Muscle layer of colon (tissue), 2 donors: ENCODE results near the gene NTF4.

ENCODE experiments used
- H3K27ac ChIP-seq: one replicate; pipeline ENCODE4 v1.7.0; 2013; ENCODE audit warnings: low read depth, mild to moderate bottlenecking, low read length, moderate library complexity
- H3K27me3 ChIP-seq, 2 donors: one replicate each; pipeline ENCODE4 v1.7.0; 2013; ENCODE audit warnings: low read length in 2 of 2, mild to moderate bottlenecking in 2 of 2; ENCODE audit not compliant: insufficient read depth in 2 of 2, control insufficient read depth in 1 of 2
- H3K36me3 ChIP-seq: one replicate; pipeline ENCODE4 v1.7.0; 2013; ENCODE audit warnings: mild to moderate bottlenecking, low read length; ENCODE audit not compliant: insufficient read depth
- H3K4me1 ChIP-seq: one replicate; pipeline ENCODE4 v1.7.0; 2013; ENCODE audit warnings: mild to moderate bottlenecking, low read length; ENCODE audit not compliant: insufficient read depth
- H3K4me3 ChIP-seq, 2 donors: one replicate each; pipeline ENCODE4 v1.7.0; 2013; ENCODE audit warnings: low read length in 2 of 2, low read depth in 1 of 2, mild to moderate bottlenecking in 1 of 2, moderate library complexity in 1 of 2
- H3K9ac ChIP-seq: one replicate; pipeline ENCODE4 v1.7.0; 2013; ENCODE audit warnings: low read length
- H3K9me3 ChIP-seq: one replicate; pipeline ENCODE4 v1.7.0; 2013; ENCODE audit warnings: mild to moderate bottlenecking, low read length
- donor health status: abdominal sarcoma.
- donor health status: Adenocarcinoma of cecum.

NTF4 gene

DNA sequence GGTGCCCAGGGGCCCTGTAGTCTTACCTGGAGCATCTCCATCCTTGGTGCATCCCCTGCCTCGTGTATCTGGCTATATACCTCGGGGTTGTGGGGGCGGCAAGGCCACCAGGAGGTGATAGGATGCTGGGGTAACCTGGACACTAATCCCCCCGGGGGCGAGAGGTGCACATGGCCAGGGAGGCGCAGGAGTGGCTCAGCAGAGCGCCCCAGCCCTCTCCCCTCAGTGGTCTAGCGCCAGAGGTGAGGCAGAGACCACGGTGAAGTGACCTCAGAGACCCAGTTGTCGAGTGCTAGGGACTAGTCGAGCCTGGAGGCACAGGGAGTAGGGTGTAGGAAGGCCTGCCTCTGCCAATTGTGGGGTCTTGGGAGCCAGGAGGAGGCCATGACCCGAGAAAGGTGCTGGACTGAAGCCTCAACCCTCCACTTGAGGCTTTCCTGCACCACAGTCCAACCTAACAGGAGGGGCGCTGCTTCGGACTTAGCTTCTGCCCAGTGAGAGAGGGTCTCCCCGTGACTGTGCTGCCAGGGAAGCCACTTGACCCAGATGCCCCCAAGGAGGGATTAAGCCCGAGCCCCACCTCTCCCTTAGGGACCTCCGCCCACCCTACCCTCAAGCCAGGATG lies 47.5 kb downstream of the NTF4 start, which contains the start of gene LHB:
Gene LHB (minus strand): TSS at position 51 of the 625 bp plus-strand sequence. CDS start 10 bp downstream, at position 41.
- no peaks in the 10 kb centered on the region for H3K9me3 ChIP-seq
- H3K27me3 ChIP-seq: peaks cover 0 to 37% of the 10 kb centered on the region in 2 donors
- H3K4me3 ChIP-seq: peak within 1 kb of the TSS; percentile 53 to 64
- H3K9ac ChIP-seq: no peak within 1 kb of the TSS
- H3K27ac ChIP-seq: no peak within 1 kb of the TSS
- H3K4me1 ChIP-seq: no peaks in the 10 kb centered on the region
- H3K36me3 ChIP-seq: peaks cover 10% of the 10 kb centered on the region

- H3K4me1 ChIP-seq: no peaks in the 10 kb centered on the region
- peaks cover 10% of the 10 kb centered on the region for H3K36me3 ChIP-seq
- H3K9me3 ChIP-seq: no peaks in the 10 kb centered on the region
- H3K27me3 ChIP-seq: peaks cover 0 to 37% of the 10 kb centered on the region in 2 donors
- H3K9ac ChIP-seq: no peak overlapping the region
- no peak overlapping the region for H3K27ac ChIP-seq
- no peak overlapping the region for H3K4me3 ChIP-seq
Measured at GRCh38 chr19:49016067-49016839, 48.4 kb downstream of the NTF4 start.

- no peak overlapping the region for H3K9ac ChIP-seq
- peaks cover 20% of the 10 kb centered on the region for H3K36me3 ChIP-seq
- peaks cover 0 to 24% of the 10 kb centered on the region in 2 donors for H3K27me3 ChIP-seq
- no peak overlapping the region for H3K27ac ChIP-seq
- H3K4me1 ChIP-seq: no peaks in the 10 kb centered on the region
- no peak overlapping the region for H3K4me3 ChIP-seq
- no peaks in the 10 kb centered on the region for H3K9me3 ChIP-seq
Measured at GRCh38 chr19:49014870-49015255, 49.8 kb downstream of the NTF4 start.

DNA sequence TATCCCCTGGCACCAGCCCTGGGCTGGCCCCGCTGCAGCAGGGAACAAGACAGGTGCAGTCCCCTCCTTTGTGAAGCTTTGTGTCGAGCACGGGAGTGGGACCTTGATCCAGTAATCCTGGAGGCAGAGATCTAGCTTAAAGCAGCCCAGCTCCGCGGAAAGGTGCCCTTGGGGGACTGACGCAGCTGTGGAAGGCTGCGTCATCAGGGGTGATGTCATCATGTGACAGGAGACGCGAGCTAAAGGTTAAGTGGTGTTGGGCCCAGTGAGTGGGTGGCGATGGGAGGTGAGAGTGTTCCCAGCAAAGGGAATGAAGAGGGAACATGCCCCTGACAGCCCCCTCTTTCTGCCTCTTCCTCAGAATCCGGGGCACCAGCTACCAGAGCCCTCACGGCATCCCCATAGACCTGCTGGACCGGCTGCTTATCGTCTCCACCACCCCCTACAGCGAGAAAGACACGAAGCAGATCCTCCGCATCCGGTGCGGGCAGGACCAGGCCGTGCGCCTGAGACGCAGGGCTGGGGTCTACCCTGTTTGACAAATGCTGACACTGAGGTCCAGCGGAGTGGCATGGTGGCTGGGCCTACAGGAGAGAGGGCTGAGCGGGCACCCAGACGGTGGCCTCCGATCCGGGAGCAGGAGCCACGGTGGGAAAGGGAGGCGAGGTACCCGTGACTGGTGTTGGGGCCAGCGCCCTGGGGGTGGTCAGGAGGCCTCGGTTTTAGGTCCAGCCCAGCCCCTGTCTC lies 50.3 kb downstream of the NTF4 start:
- Histone ChIP-seq H3K36me3 (peaks cover 23% of the 10 kb centered on the region), H3K4me1 (no peaks in the 10 kb centered on the region), H3K9ac (no peak overlapping the region), H3K9me3 (no peaks in the 10 kb centered on the region), H3K4me3 (no peak overlapping the region), H3K27me3 (peaks cover 0 to 18% of the 10 kb centered on the region in 2 donors), H3K27ac (no peak overlapping the region)

- Histone ChIP-seq H3K9ac (no peak overlapping the region), H3K27me3 (no peaks in the 10 kb centered on the region), H3K4me1 (no peaks in the 10 kb centered on the region), H3K36me3 (peaks cover 29% of the 10 kb centered on the region), H3K9me3 (no peaks in the 10 kb centered on the region), H3K4me3 (no peak overlapping the region), H3K27ac (no peak overlapping the region)
Measured at GRCh38 chr19:49011194-49011593, 53.4 kb downstream of the NTF4 start.
